Measurements from ENCODE around the gene TOX3.

The TOX3 gene

GRCh38 chr16:52489894-52490293 is 57.0 kb downstream of the TOX3 start:
- DNase-seq, result no peak

- DNase-seq, result no peak
Observed at GRCh38 chr16:52488837-52489289, 58.1 kb downstream of the TOX3 start.

GRCh38 chr16:52487849-52488457 is 59.0 kb downstream of the TOX3 start:
- DNase-seq, result no peak

- no peak for DNase-seq
Observed at GRCh38 chr16:52480237-52480636, 66.7 kb downstream of the TOX3 start.

GRCh38 chr16:52476111-52476510 is 70.8 kb downstream of the TOX3 start:
- no peak for DNase-seq

- no peak for DNase-seq
Observed at GRCh38 chr16:52474679-52475078, 72.3 kb downstream of the TOX3 start.

GRCh38 chr16:52473096-52473495 is 73.8 kb downstream of the TOX3 start:
- no peak for DNase-seq

GRCh38 chr16:52471650-52472370 is 75.1 kb downstream of the TOX3 start:
- no peak for DNase-seq

GRCh38 chr16:52470585-52470984 is 76.4 kb downstream of the TOX3 start:
- no peak for DNase-seq

GRCh38 chr16:52469775-52470174 is 77.2 kb downstream of the TOX3 start:
- DNase-seq, result no peak

GRCh38 chr16:52469091-52469490 is 77.9 kb downstream of the TOX3 start:
- DNase-seq, result no peak

- DNase-seq, result no peak
Observed at GRCh38 chr16:52467753-52468152, 79.2 kb downstream of the TOX3 start.

- DNase-seq, result no peak
Observed at GRCh38 chr16:52466994-52467393, 79.9 kb downstream of the TOX3 start.

- no peak for DNase-seq
Observed at GRCh38 chr16:52465711-52466267, 81.2 kb downstream of the TOX3 start.

- DNase-seq, result no peak
Observed at GRCh38 chr16:52463904-52464303, 83.0 kb downstream of the TOX3 start.

GRCh38 chr16:52462816-52463215 is 84.1 kb downstream of the TOX3 start:
- DNase-seq, result no peak

- no peak for DNase-seq
Observed at GRCh38 chr16:52460639-52461178, 86.2 kb downstream of the TOX3 start.

GRCh38 chr16:52456368-52456767 is 90.6 kb downstream of the TOX3 start:
- DNase-seq, result no peak

GRCh38 chr16:52455549-52456277 is 91.2 kb downstream of the TOX3 start:
- DNase-seq, result no peak

GRCh38 chr16:52453644-52454043 is 93.3 kb downstream of the TOX3 start:
- DNase-seq, result no peak

GRCh38 chr16:52451971-52452421 is 94.9 kb downstream of the TOX3 start:
- DNase-seq, result no peak

- DNase-seq, result no peak
Observed at GRCh38 chr16:52450916-52451315, 96.0 kb downstream of the TOX3 start.

GRCh38 chr16:52450241-52450640 is 96.7 kb downstream of the TOX3 start:
- DNase-seq, result no peak

Measured in CD4-positive, alpha-beta T cell treated with Interleukin-12 subunit alpha and Interleukin-12 subunit beta, for 1 hour (primary cell).